SK-N-SH (cell line): ENCODE measurements around the gene GPD1L. TPM values are rescaled to one million over a fixed set of nuclear protein-coding genes. Genes with fewer than 3 reads are reported as not detected.

Experiments used
- CTCF ChIA-PET: fragments of 300-600, 350-600 bp; formaldehyde crosslinking; extraction: SDS; loops from one replicate; lab custom pipeline; 2021; lab: Yijun Ruan, JAX
- POLR2A ChIA-PET: fragments of 350-600 bp; sonication (Branson Sonifier 250); formaldehyde crosslinking; extraction: SDS; loops from one replicate; lab custom pipeline; 2020; ENCODE audit warnings: antibody characterized with exemption, inconsistent platforms; lab: Yijun Ruan, JAX
- DNase-seq: peaks from one replicate; pipeline ENCODE4 v3.0.0; 2012
- H2AFZ ChIP-seq: fragments of 200-600 bp; sonication (generic); 2 replicates; pipeline ENCODE4 v1.8.1; 2016; ENCODE audit warnings: antibody characterized with exemption, mild to moderate bottlenecking, low read depth
- H3F3A ChIP-seq: fragments of 200-600 bp; sonication (generic); replicated peaks from 2 replicates; pipeline ENCODE3; 2016; ENCODE audit warnings: antibody characterized with exemption, mild to moderate bottlenecking; ENCODE audit not compliant: insufficient read depth
- H3K27ac ChIP-seq, 2 experiments: fragments of 200-500 bp in 1 of 2; fragments of 200-600 bp in 1 of 2; sonication (Bioruptor generic) in 1 of 2; sonication (generic), shearing (Covaris generic) in 1 of 2; 2 replicates each; pipeline versions ENCODE4 v1.5.1 to v1.6.1; 2014 to 2016; ENCODE audit warnings: low read depth in 2 of 2, inconsistent platforms in 1 of 2, low read length in 1 of 2, mild to moderate bottlenecking in 1 of 2, mixed read lengths in 1 of 2
- H3K27me3 ChIP-seq: fragments of 200-600 bp; sonication (generic), shearing (Covaris generic); 2 replicates; pipeline ENCODE4 v1.6.1; 2016; ENCODE audit warnings: mixed run types; ENCODE audit not compliant: insufficient read depth
- H3K36me3 ChIP-seq, 2 experiments: fragments of 200-500 bp in 1 of 2; fragments of 200-600 bp in 1 of 2; sonication (Bioruptor generic) in 1 of 2; sonication (generic) in 1 of 2; replicated peaks in 1 of 2; 2 replicates each; pipeline versions ENCODE3 to v1.5.1; 2014 to 2016; ENCODE audit warnings: low read length in 1 of 2, mild to moderate bottlenecking in 1 of 2; ENCODE audit not compliant: insufficient read depth in 2 of 2, control insufficient read depth in 1 of 2
- H3K4me1 ChIP-seq, 2 experiments: fragments of 200-500 bp in 1 of 2; fragments of 200-600 bp in 1 of 2; sonication (Bioruptor generic) in 1 of 2; sonication (generic), shearing (Covaris generic) in 1 of 2; 2 replicates each; pipeline versions ENCODE4 v1.5.1 to v1.6.1; 2014 to 2016; ENCODE audit warnings: low read depth in 1 of 2, low read length in 1 of 2, mixed run types in 1 of 2; ENCODE audit not compliant: insufficient read depth in 2 of 2, control insufficient read depth in 1 of 2
- H3K4me2 ChIP-seq: fragments of 200-600 bp; sonication (generic), shearing (Covaris generic); 2 replicates; pipeline ENCODE4 v1.6.1; 2017; ENCODE audit warnings: mixed run types
- H3K4me3 ChIP-seq, 2 experiments: fragments of 200-500 bp in 1 of 2; fragments of 200-600 bp in 1 of 2; sonication (Bioruptor generic) in 1 of 2; sonication (generic), shearing (Covaris generic) in 1 of 2; 2 replicates each; pipeline versions ENCODE4 v1.5.1 to v1.8.1; 2014 to 2016; ENCODE audit warnings: low read depth in 2 of 2, inconsistent platforms in 1 of 2, low read length in 1 of 2, mild to moderate bottlenecking in 1 of 2, mixed read lengths in 1 of 2, moderate library complexity in 1 of 2
- H3K79me2 ChIP-seq: fragments of 200-600 bp; sonication (generic); 2 replicates; pipeline ENCODE4 v1.8.1; 2017; ENCODE audit warnings: mild to moderate bottlenecking; ENCODE audit not compliant: insufficient read depth
- H3K9ac ChIP-seq: fragments of 200-600 bp; sonication (generic); 2 replicates; pipeline ENCODE4 v1.6.1; 2017; ENCODE audit warnings: mixed run types
- H3K9me2 ChIP-seq: fragments of 200-600 bp; sonication (generic); 2 replicates; pipeline ENCODE4 v1.6.1; 2017; ENCODE audit warnings: mixed run types
- H3K9me3 ChIP-seq: fragments of 200-600 bp; sonication (generic); 2 replicates; pipeline ENCODE4 v1.6.1; 2017; ENCODE audit warnings: mixed run types, mild to moderate bottlenecking, moderate library complexity
- H4K20me1 ChIP-seq: fragments of 200-600 bp; sonication (generic); 2 replicates; pipeline ENCODE4 v1.6.1; 2017; ENCODE audit warnings: mild to moderate bottlenecking, mixed run types; ENCODE audit not compliant: insufficient read depth
- JUND ChIP-seq: IDR thresholded peaks from 2 replicates; pipeline ENCODE4 v1.4.0; 2012
- RCOR1 ChIP-seq: fragments of 150-350 bp; IDR thresholded peaks from 2 replicates; pipeline ENCODE4 v1.6.1; 2017; ENCODE audit warnings: antibody characterized with exemption, low read length
- REST ChIP-seq: IDR thresholded peaks from 2 replicates; pipeline ENCODE4 v1.6.1; 2012; ENCODE audit warnings: mild to moderate bottlenecking, low read depth, low read length, moderate library complexity
- RXRA ChIP-seq: IDR thresholded peaks from 2 replicates; pipeline ENCODE4 v1.4.0; 2012; ENCODE audit warnings: low read depth, mild to moderate bottlenecking, borderline replicate concordance
- ZBTB33 ChIP-seq: IDR thresholded peaks from 2 replicates; pipeline ENCODE4 v1.4.0; 2012; ENCODE audit warnings: low read depth, borderline replicate concordance
- WGBS: methylation state at CpG from one replicate; pipeline ENCODE4 v1.1.6; 2017; ENCODE audit warnings: low lambda C conversion rate; 5-methylcytosine and 5-hydroxymethylcytosine counted together
- polyA plus RNA-seq, 3 experiments: library from polyadenylated mRNA; depleted of rRNA; stranded (reverse); fragments of >200 nt; gene quantifications; 2 replicates each; pipeline ENCODE4 v1.2.3, GENCODE V29; 2012

The GPD1L gene
- polyA plus RNA-seq, 1 of the 3 experiments (the other 2 are of a cell fraction), result 6.1 TPM

DNA sequence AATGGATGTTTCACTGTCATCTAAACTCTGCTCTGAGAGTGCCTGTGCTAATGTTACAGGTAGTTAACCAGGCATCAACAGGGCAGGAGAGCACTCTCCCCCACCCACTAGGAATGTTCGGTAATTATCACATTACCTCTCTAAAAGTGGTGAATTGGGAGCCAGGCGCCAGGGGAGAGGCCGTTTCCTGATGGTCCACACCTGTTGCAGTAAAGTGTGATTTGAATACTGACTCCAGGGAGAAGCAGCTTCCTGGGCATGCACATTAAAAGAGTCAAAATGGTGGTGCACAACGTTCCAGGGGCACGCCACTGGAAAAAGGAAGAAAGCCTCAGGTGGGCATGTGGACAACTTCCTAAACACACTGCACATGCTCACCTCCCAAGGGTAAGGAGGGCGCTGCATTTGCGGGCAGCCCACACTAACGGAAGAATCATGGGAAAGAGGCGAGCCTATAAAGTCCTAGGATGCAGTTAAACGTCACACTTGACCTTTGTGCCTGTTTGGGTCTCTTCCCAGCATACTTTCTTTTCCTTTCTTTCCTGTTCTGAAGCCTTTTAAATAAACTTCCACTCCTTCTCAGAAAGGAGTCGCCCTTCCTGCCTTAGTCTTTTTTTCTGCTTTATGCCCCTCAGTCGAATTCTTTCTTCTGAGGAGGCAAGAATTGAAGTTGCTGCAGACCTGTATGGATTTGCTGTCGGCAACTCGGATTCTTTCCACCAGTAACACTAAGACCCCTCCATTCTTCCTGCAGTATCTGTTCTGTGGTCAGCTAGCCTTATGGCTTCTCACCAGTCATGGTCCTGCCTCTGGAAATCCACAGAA is 28.9 kb upstream of the GPD1L start:
- WGBS, result 46% methylated on average over 13 of the region's 14 CpGs
- no peaks in the 10 kb centered on the region for H4K20me1 ChIP-seq
- H3K79me2 ChIP-seq, result no peaks in the 10 kb centered on the region
- no peaks in the 10 kb centered on the region for H3K4me1 ChIP-seq
- no peak overlapping the region for H2AFZ ChIP-seq
- no peak for TF ChIP-seq JUND
- no peaks in the 10 kb centered on the region for H3K9me2 ChIP-seq
- ChIA-PET CTCF (no interaction called here), POLR2A (no interaction called here)
- H3F3A ChIP-seq, result no peaks in the 10 kb centered on the region
- no peak for DNase-seq
- H3K9me3 ChIP-seq, result no peaks in the 10 kb centered on the region
- no peak overlapping the region for H3K9ac ChIP-seq
- H3K4me2 ChIP-seq, result no peak overlapping the region
- no peaks in the 10 kb centered on the region for H3K36me3 ChIP-seq
- no peak overlapping the region for H3K27ac ChIP-seq
- no peaks in the 10 kb centered on the region; the same call in 1 of the 2 replicates for H3K27me3 ChIP-seq
- H3K4me3 ChIP-seq, result no peak overlapping the region

GRCh38 chr3:32078085-32078634 is 28.3 kb upstream of the GPD1L start:
- no peaks in the 10 kb centered on the region for H3K79me2 ChIP-seq
- 41% methylated on average over 3 of the region's 3 CpGs for WGBS
- no peak overlapping the region for H2AFZ ChIP-seq
- no peaks in the 10 kb centered on the region for H3K4me1 ChIP-seq
- no peak for DNase-seq
- POLR2A ChIA-PET, result no interaction called here
- CTCF ChIA-PET, result no interaction called here
- no peak overlapping the region for H3K4me2 ChIP-seq
- H3F3A ChIP-seq, result no peaks in the 10 kb centered on the region
- H3K9me3 ChIP-seq, result no peaks in the 10 kb centered on the region
- TF ChIP-seq ZBTB33 (no peak), RCOR1 (no peak), RXRA (no peak), REST (no peak)
- no peak overlapping the region for H3K4me3 ChIP-seq
- H3K27ac ChIP-seq, result no peak overlapping the region
- no peak overlapping the region for H3K9ac ChIP-seq
- H3K27me3 ChIP-seq, result no peaks in the 10 kb centered on the region; the same call in 1 of the 2 replicates
- no peaks in the 10 kb centered on the region for H3K9me2 ChIP-seq
- no peaks in the 10 kb centered on the region for H3K36me3 ChIP-seq
- no peaks in the 10 kb centered on the region for H4K20me1 ChIP-seq
